NCI-H748 (cell line): Measurements from ENCODE around the gene DYNLT1.
A peak's percentile ranks its signal among the peaks of the same experiment; 100 is the strongest.
"Not testable (repeated sequence)": the region's sequence is repeated elsewhere in the genome, so short reads cannot be mapped to it uniquely, and the experiment has no call there.

Experiments
- DNase-seq: peaks from one replicate; lab custom pipeline; 2025; ENCODE audit not compliant: unreplicated experiment; lab: John Stamatoyannopoulos, UW

The DYNLT1 gene

DNA sequence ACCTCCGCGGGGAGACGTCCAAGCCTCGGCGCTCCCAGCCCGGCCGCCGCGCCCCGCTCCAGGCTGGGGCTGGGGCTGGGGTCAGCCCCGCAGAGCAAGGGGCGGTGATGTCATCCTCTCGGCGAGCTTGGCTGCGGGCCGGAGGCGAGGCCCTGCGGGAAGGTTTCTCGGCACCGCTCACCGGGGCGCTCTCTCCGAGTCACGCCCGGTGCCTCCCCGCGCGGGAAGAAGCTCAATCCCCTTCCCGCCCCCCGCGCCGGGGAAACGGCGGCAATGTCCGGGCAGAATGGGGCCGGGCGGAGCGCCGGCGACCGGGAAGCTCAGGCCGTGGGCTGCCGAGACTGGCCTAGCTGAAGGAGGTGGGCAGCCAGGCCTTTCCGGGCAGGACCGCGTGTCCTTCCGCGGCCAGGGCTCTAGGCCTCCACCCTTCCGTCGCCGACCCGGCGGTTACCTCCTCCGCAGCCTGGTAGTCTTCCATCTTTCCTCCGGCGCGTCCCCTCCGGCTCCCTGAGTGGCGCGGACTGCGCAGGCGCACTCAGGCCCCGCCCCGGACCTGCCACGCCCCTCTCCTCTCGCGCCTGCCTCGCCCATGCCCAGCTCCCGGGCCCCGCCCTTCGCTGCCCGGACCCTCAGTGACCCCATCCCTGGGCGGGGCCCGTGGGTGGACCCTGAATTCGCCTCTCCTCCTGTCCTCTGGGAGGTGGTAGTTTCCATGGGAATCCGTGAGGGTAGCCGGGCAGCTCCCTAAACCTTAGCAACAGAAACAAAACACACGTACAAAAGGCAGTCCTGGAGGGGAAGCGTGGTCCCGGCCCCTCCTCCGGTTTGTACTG lies at the start of gene DYNLT1:
Gene DYNLT1 (minus strand): TSS at position 513 of the 833 bp plus-strand sequence. CDS start 35 bp downstream, at position 478.
- DNase-seq, result peak; percentile 99

DNA sequence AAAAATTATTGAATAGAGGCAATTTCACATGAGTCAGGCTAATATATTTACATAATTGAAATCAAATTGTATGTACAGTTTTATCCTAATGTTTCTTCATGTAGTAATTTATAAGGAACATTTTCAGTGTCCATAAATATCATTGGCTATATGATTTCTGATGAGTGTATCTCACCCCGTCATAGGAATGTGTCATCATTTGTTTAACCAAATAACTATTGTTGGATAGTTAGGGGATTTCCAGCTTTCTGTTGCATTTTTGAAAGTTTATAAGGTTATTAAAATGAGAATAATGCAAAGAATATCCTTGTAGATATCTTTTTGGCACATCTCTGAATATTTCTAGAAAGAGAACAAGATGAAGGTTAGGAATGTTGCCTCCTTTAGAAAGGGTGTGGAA lies 44.3 kb upstream of the DYNLT1 start:
- no peak for DNase-seq

DNA sequence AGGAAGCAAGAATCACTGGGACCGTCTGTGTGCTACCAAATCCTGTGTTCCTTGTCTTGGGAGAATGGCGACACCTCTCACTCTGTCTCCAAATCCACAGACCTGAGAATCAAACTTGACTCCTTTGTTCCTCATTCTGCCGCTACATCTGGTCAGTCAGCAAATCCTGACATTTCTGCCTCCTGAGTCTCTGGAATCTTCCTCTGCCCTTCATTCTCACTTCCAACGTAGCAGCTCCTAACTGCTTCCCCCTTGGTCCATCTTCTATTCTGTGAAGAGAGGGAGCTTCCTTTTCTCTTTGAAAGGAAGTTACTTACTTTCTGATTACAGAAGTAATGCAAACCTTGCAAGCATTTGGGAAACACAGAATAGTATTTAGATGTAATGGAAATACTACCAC lies 43.0 kb upstream of the DYNLT1 start:
- no peak for DNase-seq

DNA sequence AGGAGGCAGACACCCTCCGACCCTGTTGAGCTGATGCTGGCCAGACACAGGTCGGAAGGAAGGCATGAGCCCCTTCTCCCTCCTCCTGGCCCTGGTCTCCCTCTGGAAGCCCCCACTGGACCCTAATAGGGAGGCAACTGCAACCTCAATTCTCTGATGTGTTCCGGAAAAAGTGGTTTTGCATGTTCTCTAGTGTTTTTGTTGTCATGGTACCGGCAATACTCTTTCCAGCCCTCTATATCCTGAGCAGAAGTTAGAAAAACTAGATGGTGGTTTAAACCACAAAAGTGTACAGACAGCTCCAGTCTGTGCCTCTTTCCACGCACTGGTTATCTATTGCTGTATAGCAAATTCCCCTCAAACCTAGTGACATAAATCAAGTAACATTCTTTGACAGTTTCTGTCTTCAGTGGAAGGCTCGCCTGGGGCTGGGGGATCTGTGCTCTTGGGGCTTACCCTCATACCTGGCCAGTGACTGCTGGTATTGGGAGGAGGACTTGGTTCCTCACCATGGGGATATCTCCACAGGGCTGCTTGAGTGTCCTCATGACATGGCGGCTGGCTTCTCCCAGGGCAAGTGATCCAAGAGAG lies 42.3 kb upstream of the DYNLT1 start:
- no peak for DNase-seq

DNA sequence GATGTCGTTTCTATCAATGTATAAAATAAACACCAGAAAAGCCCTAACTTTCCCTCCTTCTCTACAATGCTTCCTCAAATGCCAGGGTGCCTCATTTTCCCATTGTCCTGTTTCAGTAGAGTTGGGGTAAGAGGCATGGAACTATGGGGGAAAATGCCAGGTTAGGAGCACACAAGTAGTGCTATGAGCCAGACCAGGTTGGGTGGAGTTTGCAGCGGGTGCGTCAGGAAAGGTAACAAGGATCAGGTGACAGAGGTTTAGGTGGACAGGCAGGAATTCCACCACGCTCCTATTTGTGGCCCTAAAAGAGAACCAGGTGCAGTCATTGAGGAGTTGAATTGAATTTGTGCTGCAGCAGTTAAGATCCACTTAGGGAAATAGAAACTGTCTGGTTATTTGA lies 41.8 kb upstream of the DYNLT1 start:
- DNase-seq, result no peak

DNA sequence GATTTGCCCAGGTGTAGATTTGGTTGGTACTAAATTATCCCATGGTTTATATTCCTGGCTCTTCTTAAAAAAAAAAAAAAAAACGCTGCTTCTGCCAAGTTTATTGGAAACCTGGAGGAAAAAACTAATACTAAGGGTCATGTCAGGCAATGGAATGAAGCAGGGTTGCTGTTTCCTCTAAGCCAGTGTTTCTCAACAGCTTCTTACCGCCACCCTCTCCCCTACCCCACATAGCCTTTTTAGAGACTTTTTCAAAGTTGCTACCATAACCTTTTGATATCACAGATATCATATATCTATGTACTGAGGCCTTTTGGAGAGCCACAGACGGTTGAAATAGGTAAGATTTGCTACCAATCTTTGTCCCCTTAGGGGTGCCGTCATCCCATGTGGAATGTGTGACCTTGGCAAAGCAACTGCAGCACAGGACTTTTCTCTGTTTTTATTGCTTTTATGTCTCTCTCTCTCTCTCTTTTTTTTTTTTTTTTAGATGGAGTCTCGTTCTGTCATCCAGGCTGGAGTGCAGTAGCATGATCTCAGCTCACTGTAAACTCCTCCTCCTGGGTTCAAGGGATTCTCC lies 40.3 kb upstream of the DYNLT1 start:
- DNase-seq, result no peak

DNA sequence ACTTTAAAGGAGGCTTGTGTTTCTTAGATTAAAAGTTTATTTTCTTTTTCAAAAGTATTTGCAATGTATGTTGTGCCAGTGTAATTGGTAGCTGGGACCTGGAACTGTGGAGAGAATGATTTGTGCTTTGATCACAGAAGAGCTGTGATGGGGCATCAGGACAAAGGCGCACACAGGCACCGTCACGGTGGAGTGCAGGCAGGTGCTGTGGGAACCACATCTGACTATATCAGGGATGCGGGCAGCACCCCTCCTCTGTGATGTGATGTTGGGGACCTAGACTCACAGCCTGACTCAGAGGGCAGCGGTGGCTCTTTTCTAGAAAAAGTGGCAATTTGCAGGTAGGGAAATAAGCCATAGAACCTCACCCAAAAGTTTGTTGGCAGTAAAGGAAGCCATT lies 39.8 kb upstream of the DYNLT1 start:
- no peak for DNase-seq

DNA sequence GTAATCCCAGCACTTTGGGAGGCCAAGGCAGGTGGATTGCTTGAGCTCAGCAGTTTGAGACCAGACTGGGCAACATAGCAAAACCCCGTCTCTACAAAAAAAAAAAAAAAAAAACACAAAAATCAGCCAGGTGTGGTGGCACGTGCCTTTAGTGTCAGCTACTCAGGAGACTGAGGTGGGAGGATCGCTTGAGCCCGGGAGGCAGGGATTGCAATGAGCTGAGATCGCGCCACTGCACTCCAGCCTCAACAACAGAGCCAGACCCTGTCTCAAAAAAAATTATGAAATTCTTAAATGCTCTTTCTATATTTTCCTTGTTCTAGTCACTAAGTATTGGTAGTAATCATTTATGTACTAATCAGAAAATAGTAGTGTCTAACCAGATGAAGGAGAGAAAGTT lies 35.9 kb upstream of the DYNLT1 start:
- DNase-seq, result no peak

DNA sequence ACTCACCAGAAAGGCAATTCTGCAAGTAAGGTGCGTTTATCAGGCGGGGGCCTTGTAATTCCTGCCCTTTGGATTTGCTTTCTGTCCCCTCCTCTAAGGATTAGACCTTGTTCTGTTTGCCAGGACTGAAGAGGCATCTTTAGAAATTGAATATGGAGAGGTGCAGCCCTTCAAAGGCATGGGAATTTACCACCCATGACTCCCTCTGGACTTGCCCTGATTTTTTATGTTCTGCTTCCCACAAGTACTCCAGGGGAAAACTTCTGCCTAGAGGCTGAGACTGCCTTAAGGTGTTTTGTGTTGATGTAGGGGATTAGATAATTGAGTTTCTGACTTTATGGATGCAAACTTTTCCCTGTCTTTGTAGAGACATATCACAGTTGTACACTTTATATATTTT lies 35.5 kb upstream of the DYNLT1 start:
- DNase-seq, result no peak

DNA sequence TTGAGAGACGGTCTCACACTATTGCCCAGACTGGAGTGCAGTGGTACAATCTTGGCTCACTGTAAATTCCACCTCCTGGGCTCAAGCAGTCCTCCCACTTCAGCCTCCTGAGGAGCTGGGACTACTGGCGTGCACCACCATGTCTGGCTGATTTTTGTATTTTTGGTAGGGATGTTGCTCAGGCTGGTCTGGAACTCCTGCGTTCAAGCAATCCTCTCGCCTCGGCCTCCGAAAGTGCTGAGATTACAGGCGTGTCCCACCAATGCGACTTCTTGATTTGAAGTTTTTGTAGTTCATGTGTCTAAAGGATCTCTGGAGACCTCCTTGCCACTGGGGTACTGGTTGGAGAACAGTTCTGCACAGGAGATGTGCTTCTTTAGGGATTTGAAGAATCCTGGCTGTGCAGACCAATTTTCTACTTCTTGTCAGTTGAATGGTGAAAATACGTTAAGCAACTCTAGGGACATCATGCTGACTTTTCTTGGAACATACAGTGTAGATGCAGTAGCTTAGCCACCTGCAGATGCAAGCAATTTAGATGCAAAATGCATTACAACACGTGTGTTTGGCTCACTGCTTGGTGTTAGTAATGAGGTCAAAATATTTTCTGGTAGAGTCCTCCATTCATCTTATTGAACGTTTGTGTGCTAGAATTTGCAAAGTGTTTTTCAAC lies 33.5 kb upstream of the DYNLT1 start:
- DNase-seq, result no peak

DNA sequence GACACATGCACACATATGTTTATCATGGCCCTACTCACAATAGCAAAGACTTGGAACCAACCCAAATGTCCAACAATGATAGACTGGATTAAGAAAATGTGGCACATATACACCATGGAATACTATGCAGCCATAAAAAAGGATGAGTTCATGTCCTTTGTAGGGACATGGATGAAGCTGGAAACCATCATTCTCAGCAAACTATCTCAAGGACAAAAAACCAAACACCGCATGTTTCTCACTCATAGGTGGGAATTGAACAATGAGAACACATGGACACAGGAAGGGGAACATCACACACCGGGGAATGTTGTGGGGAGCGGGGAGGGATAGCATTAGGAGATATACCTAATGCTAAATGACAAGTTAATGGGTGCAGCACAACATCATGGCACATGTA lies 32.6 kb upstream of the DYNLT1 start:
- DNase-seq, result not testable (repeated sequence)

DNA sequence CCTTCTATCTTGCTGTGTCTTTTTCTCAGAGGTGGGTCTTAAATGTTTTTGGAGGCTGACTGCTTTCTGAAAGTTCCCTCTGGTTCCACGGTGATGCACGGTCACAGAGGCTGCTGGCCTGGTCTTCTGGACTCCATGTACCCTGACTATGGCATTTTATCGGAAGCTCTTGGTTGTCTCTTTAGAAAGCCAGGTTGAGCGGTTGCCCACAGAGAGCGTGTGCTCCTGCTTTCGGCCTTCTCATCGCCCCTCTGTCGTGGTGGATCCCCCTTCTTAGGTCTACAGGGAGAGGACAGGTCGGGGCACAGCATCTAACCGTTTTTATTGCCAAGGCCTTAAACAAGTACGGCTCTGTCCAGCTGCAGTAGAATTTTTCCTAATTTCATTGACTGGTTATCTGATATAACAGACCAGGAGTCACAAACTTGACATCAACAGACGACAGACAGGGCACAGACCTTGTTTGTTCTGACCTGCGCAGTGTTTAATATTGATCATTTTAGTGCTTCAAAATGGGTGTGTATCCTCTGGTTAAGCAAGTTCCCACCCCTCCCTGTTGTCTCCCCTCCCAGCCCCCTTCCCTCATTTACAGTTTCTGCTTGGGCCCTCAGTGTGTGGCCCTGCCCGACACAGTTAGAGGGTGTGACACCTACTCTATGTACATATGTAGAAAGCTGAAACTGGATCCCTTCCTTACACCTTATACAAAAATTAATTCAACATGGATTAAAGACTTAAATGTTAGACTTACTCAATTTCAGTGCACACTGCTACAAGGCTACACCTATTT lies 30.0 kb upstream of the DYNLT1 start:
- peak; percentile 69 for DNase-seq

DNA sequence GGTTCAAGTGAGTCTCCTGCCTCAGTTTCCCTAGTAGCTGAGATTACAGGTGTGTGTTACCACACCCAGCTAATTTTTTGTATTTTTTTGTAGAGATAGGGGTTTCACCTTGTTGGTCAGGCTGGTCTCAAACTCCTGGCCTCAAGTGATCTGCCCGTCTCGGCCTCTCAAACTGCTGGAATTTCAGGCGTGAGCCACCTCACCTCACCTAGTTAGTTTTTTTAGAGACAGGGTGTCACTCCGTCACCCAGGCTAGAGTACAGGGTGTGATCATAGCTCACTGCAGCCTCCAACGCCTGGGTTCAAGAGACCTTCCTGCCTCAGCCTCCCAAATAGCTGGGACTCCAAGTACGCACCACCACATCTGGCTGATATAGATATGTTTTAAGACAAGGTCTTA lies 28.2 kb upstream of the DYNLT1 start:
- DNase-seq, result no peak

DNA sequence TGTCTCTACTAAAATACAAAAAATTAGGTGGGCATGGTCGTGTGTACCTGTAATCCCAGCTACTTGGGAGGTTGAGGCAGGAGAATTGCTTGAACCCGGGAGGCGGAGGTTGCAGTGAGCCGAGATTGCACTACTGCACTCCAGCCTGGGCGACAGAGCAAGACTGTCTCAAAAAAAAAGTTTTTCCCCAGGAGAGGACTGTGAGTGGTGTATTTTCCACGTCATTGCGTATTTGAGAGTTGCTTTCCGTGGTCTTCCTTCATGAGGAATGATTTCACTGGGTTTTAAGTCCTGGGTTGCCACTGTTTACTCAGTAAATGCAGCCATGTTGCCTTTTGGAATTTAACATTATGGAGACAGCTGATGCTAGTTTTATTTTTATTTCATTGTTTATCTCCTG lies 27.6 kb upstream of the DYNLT1 start:
- not testable (repeated sequence) for DNase-seq

DNA sequence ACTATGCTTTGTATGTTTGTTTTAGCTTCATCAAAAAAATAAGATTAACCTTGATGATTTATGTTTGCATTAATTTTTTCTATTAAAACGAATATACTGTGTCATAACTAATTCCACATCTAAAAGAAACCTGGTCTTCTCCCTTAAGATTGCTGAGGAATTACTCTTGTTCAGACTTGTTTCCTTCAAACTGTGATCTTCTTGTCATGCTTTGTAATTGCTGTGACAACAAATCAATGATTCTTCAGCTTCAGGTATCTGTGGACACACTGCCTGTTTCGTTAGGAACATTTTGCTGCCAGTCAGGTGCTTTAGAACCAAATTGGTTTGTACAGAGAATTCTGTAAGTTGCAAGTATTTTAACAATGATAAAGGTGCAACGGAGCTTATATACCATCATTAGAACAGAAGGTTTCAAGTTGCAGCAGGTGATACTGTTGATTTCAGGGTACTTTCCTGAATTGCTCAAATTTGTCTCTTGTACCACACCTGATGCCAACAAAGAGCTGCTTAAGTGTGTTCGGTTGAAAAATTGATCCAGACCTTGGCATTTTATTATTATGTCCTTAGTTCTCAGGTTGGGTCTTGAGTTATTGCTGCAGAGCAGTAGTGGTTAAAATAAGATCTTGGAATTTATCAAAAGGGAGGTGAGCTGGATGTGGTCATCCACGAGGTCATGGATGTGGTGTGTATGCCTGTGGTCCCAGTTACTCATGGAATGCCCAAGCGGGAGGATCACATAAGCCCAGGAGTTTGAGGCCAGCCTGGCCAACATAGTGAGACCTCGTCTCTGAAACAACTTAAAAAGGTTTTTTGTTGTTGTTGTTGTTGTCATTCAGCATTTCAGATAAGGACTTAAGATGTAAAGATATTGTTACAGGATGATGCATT lies 24.8 kb upstream of the DYNLT1 start:
- DNase-seq, result peak; percentile 60

DNA sequence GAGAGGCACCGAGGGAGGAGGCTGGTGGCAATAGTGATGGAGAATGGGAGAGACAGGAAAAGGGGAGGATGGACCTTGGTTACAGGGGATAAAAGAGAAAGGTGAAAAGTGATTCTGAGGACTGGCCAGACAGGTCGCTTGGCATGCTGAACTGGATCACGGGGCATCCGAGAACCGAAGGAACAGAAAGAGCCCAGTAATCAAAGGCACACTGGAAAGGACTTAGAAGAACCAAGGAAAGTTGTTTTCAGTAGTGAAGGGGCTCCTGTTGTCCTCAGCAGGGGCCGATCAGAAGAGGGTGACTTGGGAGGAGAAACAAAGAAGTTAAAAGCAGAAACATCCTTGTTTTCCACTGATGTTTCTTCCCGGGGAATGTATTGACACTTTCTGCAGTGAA lies 24.2 kb upstream of the DYNLT1 start:
- no peak for DNase-seq

DNA sequence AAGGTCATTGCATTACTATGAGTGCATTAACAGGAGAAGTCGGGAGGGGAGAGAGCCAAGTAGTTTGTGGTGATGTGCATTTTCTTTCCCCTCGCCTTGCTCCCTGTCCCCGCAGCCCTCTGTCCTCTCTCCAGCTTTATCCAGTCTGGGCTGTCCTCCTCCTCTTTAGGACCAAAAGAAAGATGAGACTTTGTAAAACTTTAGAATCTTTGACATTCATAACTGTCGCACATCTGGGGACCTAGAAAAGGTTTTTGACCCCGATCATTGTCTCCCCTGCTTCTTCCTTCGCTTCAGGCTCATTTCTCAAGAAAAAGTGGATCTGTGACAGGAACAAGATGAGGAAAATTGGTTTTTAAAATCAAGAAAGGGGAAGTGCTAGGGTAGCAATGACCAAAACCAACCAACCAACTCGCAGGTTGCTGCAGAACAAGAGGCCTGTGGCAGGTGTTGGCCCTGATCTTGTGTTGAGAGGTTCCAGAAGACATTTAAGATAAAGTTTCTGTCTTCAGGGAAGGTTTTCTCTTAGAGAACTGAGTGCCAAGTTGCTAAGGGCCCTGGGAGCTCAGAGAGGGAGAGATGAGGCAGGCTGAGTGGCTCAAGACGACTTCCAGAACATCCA lies 22.9 kb upstream of the DYNLT1 start:
- DNase-seq, result no peak

DNA sequence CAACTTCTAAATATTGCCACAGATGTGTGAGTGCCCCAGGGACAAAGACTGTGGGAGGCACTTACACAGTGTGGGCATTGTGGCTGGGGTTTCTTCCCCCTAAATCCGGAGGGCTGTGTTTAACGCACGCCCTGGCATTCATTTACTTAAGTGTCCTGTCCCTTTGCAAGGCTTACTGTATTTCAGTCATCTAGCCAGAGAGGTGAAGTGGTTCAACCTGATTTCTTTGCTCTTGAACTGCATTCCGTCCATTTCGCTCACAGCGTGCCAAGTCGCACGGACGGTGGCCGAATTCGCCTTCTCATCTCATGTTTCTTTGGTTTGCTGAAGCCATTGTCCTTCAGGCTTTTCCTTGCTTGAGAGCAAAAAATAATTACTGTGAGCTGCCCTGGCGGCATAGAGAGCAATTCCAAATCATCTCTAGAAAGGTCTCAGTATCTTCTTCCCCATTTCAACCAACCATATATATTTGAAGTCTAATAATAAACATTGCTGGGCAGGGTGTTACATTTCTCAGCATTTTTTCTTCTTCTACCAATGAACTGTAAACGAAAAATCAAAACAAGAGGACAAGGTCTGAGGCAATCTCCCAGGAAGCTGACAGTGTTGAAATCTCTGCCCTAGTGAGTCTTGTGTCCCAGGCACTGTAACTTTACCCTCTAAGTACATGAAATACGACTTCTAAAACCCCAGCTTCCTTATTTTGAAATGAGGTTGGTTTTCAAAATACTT lies 22.3 kb upstream of the DYNLT1 start:
- DNase-seq, result peak; percentile 31

DNA sequence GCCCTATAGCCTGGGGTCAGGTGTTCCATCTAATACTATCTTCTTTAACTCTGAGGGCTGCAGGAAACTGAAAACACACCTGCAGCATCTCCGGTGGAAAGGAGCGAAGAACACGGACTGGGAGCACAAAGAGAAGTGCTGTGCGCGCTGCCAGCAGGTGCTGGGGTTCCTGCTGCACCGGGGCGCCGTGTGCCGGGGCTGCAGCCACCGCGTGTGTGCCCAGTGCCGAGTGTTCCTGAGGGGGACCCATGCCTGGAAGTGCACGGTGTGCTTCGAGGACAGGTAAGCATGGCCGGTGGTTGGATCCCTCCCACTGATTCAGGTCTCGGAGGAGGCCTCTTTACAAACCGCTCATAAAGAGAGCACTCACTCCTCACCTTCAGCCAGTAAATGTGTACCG lies 20.8 kb upstream of the DYNLT1 start:
- DNase-seq, result no peak
